ENCODE measurements around the gene MATR3.

The MATR3 gene, protein sequence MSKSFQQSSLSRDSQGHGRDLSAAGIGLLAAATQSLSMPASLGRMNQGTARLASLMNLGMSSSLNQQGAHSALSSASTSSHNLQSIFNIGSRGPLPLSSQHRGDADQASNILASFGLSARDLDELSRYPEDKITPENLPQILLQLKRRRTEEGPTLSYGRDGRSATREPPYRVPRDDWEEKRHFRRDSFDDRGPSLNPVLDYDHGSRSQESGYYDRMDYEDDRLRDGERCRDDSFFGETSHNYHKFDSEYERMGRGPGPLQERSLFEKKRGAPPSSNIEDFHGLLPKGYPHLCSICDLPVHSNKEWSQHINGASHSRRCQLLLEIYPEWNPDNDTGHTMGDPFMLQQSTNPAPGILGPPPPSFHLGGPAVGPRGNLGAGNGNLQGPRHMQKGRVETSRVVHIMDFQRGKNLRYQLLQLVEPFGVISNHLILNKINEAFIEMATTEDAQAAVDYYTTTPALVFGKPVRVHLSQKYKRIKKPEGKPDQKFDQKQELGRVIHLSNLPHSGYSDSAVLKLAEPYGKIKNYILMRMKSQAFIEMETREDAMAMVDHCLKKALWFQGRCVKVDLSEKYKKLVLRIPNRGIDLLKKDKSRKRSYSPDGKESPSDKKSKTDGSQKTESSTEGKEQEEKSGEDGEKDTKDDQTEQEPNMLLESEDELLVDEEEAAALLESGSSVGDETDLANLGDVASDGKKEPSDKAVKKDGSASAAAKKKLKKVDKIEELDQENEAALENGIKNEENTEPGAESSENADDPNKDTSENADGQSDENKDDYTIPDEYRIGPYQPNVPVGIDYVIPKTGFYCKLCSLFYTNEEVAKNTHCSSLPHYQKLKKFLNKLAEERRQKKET

GRCh38 chr5:139293507-139294373, at the start of gene MATR3:
MATR3 (plus strand) TSS chr5:139293740; CDS start chr5:139307416, 13,676 bp downstream.
- no peaks in the 10 kb centered on the region for H3K27me3 ChIP-seq (ENCODE audit: insufficient read depth, low read length)
- H3K27ac ChIP-seq (ENCODE audit: low read depth, low read length), result peak within 1 kb of the TSS; percentile 93
- peak within 1 kb of the TSS; percentile 79 for H2AFZ ChIP-seq (ENCODE audit: low read length, unreplicated experiment)
- peak within 1 kb of the TSS; percentile 99 for H3K4me3 ChIP-seq (ENCODE audit: low read depth, low read length)
- H3K4me1 ChIP-seq (ENCODE audit: control insufficient read depth, insufficient read depth, low read length, unreplicated experiment), result peaks cover 18% of the 10 kb centered on the region
- H3K36me3 ChIP-seq (ENCODE audit: insufficient read depth, low read length), result peaks cover 5% of the 10 kb centered on the region; the same call in 1 of the 2 replicates
- peaks cover 50% of the 10 kb centered on the region for H3K79me2 ChIP-seq (ENCODE audit: control insufficient read depth, insufficient read depth, low read length, unreplicated experiment)

DNA sequence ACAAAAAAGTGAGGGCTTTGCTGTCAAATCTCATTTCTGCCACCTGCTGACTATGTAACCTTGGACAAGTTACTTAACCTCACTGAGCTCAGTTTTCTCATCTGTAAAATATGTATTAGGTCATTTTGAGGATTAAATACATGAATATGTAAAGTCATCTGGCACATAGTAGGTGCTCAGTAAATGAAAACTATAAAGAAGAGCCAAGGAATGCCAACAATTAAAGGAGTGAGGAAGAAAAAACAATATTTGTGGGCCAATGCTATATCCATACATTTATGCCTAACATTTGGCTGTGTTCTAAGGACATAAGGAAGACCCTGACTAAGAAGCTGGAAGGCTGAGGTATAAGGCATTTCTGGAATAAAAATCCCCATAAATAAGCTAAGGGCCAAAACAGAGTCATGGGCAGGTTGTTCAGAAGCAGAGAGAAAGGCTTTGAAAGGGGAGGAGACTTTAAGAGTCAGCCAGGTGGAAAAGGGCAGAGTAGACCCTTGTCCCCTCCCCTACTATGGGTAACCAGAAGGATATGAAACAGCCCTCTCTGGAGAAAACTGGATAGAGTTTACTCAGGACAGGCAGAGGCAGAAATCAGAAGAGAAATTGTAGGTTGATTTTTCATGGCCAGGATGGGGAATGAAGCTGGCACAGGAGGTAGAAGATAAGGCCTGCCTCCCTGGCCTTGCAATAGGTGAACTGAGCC, 47.8 kb upstream of the MATR3 start:
- Histone ChIP-seq H3K79me2 (ENCODE audit: control insufficient read depth, insufficient read depth, low read length, unreplicated experiment) (no peaks in the 10 kb centered on the region), H3K4me3 (ENCODE audit: low read depth, low read length) (peak overlapping the region; percentile 28; the same call in 1 of the 2 replicates), H3K27me3 (ENCODE audit: insufficient read depth, low read length) (no peaks in the 10 kb centered on the region), H3K27ac (ENCODE audit: low read depth, low read length) (peak overlapping the region; percentile 64), H3K4me1 (ENCODE audit: control insufficient read depth, insufficient read depth, low read length, unreplicated experiment) (peaks cover 14% of the 10 kb centered on the region), H2AFZ (ENCODE audit: low read length, unreplicated experiment) (peak overlapping the region; percentile 96), H3K36me3 (ENCODE audit: insufficient read depth, low read length) (no peaks in the 10 kb centered on the region)

GRCh38 chr5:139246394-139246793, 47.1 kb upstream of the MATR3 start:
- Histone ChIP-seq H3K4me3 (ENCODE audit: low read depth, low read length) (0 out of 2 replicates have a peak overlapping the region, but pooled peaks have one; percentile 28), H2AFZ (ENCODE audit: low read length, unreplicated experiment) (peak overlapping the region; percentile 96), H3K27ac (ENCODE audit: low read depth, low read length) (peak overlapping the region; percentile 64), H3K4me1 (ENCODE audit: control insufficient read depth, insufficient read depth, low read length, unreplicated experiment) (peaks cover 14% of the 10 kb centered on the region), H3K27me3 (ENCODE audit: insufficient read depth, low read length) (no peaks in the 10 kb centered on the region), H3K79me2 (ENCODE audit: control insufficient read depth, insufficient read depth, low read length, unreplicated experiment) (no peaks in the 10 kb centered on the region), H3K36me3 (ENCODE audit: insufficient read depth, low read length) (no peaks in the 10 kb centered on the region)

DNA sequence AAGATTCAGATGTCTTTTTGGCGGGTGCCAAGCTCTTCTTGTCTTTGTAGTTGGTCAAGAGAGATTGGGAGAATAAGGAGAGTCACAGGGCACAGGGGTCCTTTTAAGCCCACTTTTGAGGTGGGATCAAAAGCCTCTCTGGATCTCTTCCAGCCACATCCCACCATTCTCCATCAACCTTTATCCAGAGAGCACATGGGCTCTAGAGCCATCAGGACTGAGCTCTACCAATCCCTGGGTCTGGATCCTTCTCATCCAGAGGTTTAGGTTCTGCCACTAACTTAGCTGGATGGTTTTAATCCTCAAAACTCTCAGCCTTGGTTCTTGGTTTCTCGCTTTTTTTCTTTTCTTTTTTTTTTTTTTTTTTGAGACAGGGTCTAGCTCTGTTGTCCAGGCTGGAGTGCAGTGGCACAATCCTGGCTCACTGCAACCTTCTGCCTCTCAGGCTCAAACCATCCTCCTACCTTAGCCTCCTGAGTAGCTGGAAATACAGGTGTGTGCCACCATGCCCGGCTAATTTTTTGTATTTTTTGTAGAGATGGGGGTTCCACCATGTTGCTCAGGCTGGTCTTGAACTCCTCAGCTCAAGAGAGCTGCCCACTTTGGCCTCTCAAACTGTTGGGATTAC, 44.6 kb upstream of the MATR3 start:
- Histone ChIP-seq H3K36me3 (ENCODE audit: insufficient read depth, low read length) (no peaks in the 10 kb centered on the region), H3K27ac (ENCODE audit: low read depth, low read length) (no peak overlapping the region), H3K4me3 (ENCODE audit: low read depth, low read length) (no peak overlapping the region), H3K4me1 (ENCODE audit: control insufficient read depth, insufficient read depth, low read length, unreplicated experiment) (peaks cover 14% of the 10 kb centered on the region), H3K79me2 (ENCODE audit: control insufficient read depth, insufficient read depth, low read length, unreplicated experiment) (no peaks in the 10 kb centered on the region), H2AFZ (ENCODE audit: low read length, unreplicated experiment) (no peak overlapping the region), H3K27me3 (ENCODE audit: insufficient read depth, low read length) (no peaks in the 10 kb centered on the region)

DNA sequence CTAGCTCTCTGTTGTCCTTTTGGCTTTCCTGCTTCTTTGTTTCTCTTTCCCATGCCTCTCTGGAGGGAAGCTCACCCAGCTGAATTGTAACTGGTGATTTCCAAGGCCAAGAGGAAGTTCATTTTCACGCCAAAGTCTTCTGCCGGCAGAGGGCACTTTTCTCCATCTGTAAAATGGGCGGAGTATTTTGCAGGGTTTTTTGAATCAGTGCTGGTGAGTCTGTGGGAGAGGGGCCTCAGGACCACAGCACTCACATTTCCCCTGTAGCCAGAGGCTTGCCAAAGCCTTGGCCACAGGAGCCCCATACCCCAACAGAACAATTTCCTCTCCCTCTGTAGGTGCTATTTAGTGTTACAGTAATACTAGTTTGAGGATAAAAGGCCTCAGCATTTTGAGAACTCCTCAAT, 42.3 kb upstream of the MATR3 start:
- H3K36me3 ChIP-seq (ENCODE audit: insufficient read depth, low read length), result no peaks in the 10 kb centered on the region
- no peak overlapping the region for H2AFZ ChIP-seq (ENCODE audit: low read length, unreplicated experiment)
- H3K4me1 ChIP-seq (ENCODE audit: control insufficient read depth, insufficient read depth, low read length, unreplicated experiment), result peaks cover 6% of the 10 kb centered on the region
- H3K27me3 ChIP-seq (ENCODE audit: insufficient read depth, low read length), result no peaks in the 10 kb centered on the region
- H3K27ac ChIP-seq (ENCODE audit: low read depth, low read length), result no peak overlapping the region
- H3K4me3 ChIP-seq (ENCODE audit: low read depth, low read length), result no peak overlapping the region
- H3K79me2 ChIP-seq (ENCODE audit: control insufficient read depth, insufficient read depth, low read length, unreplicated experiment), result no peaks in the 10 kb centered on the region

GRCh38 chr5:139251695-139252288, 41.7 kb upstream of the MATR3 start:
- H2AFZ ChIP-seq (ENCODE audit: low read length, unreplicated experiment), result no peak overlapping the region
- H3K79me2 ChIP-seq (ENCODE audit: control insufficient read depth, insufficient read depth, low read length, unreplicated experiment), result no peaks in the 10 kb centered on the region
- H3K36me3 ChIP-seq (ENCODE audit: insufficient read depth, low read length), result no peaks in the 10 kb centered on the region
- H3K4me3 ChIP-seq (ENCODE audit: low read depth, low read length), result no peak overlapping the region
- no peak overlapping the region for H3K27ac ChIP-seq (ENCODE audit: low read depth, low read length)
- no peaks in the 10 kb centered on the region for H3K27me3 ChIP-seq (ENCODE audit: insufficient read depth, low read length)
- H3K4me1 ChIP-seq (ENCODE audit: control insufficient read depth, insufficient read depth, low read length, unreplicated experiment), result peaks cover under 1% of the 10 kb centered on the region

GRCh38 chr5:139253115-139253514, 40.4 kb upstream of the MATR3 start:
- H3K4me3 ChIP-seq (ENCODE audit: low read depth, low read length), result no peak overlapping the region
- no peaks in the 10 kb centered on the region for H3K36me3 ChIP-seq (ENCODE audit: insufficient read depth, low read length)
- H3K79me2 ChIP-seq (ENCODE audit: control insufficient read depth, insufficient read depth, low read length, unreplicated experiment), result no peaks in the 10 kb centered on the region
- no peak overlapping the region for H3K27ac ChIP-seq (ENCODE audit: low read depth, low read length)
- H3K27me3 ChIP-seq (ENCODE audit: insufficient read depth, low read length), result no peaks in the 10 kb centered on the region
- H3K4me1 ChIP-seq (ENCODE audit: control insufficient read depth, insufficient read depth, low read length, unreplicated experiment), result no peaks in the 10 kb centered on the region
- no peak overlapping the region for H2AFZ ChIP-seq (ENCODE audit: low read length, unreplicated experiment)

DNA sequence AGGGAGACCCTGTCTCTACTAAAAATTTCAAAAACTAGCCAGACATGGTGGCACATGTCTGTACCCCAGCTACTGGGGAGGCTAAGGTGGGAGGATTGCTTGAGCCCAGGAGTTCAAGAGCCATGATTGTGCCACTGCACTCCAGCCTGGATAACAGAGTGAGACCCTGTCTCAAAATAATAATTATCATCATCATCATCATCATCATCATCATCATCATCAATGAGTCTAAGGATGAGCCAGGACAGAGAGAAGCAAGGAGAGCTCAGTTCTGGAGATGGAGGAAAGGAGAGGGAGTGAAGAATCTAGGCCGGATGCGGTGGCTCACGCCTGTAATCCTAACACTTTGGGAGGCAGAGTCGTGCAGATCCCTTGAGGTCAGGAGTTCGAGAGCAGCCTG, 36.7 kb upstream of the MATR3 start:
- no peaks in the 10 kb centered on the region for H3K36me3 ChIP-seq (ENCODE audit: insufficient read depth, low read length)
- no peak overlapping the region for H3K4me3 ChIP-seq (ENCODE audit: low read depth, low read length)

GRCh38 chr5:139262059-139262741, 31.3 kb upstream of the MATR3 start:
- peak overlapping the region; percentile 21 for H2AFZ ChIP-seq (ENCODE audit: low read length, unreplicated experiment)

More for the DNA sequence above, 36.7 kb upstream of the MATR3 start:
- Histone ChIP-seq H3K79me2 (ENCODE audit: control insufficient read depth, insufficient read depth, low read length, unreplicated experiment) (no peaks in the 10 kb centered on the region), H3K4me1 (ENCODE audit: control insufficient read depth, insufficient read depth, low read length, unreplicated experiment) (peaks cover 3% of the 10 kb centered on the region), H3K27me3 (ENCODE audit: insufficient read depth, low read length) (peaks cover 4% of the 10 kb centered on the region; the same call in 1 of the 2 replicates), H2AFZ (ENCODE audit: low read length, unreplicated experiment) (no peak overlapping the region), H3K27ac (ENCODE audit: low read depth, low read length) (no peak overlapping the region)

More at GRCh38 chr5:139262059-139262741, 31.3 kb upstream of the MATR3 start:
- Histone ChIP-seq H3K27ac (ENCODE audit: low read depth, low read length) (no peak overlapping the region), H3K36me3 (ENCODE audit: insufficient read depth, low read length) (no peaks in the 10 kb centered on the region), H3K79me2 (ENCODE audit: control insufficient read depth, insufficient read depth, low read length, unreplicated experiment) (no peaks in the 10 kb centered on the region), H3K4me3 (ENCODE audit: low read depth, low read length) (no peak overlapping the region), H3K4me1 (ENCODE audit: control insufficient read depth, insufficient read depth, low read length, unreplicated experiment) (peaks cover 10% of the 10 kb centered on the region), H3K27me3 (ENCODE audit: insufficient read depth, low read length) (peaks cover 4% of the 10 kb centered on the region; the same call in 1 of the 2 replicates)
